ENCODE results near the gene SLC39A10.
"Not testable (repeated sequence)": the region's sequence is repeated elsewhere in the genome, so short reads cannot be mapped to it uniquely, and the experiment has no call there.

Gene SLC39A10

GRCh38 chr2:195647302-195647701 lies 9.7 kb upstream of the SLC39A10 start:
- DNase-seq, result no peak

- not testable (repeated sequence) for DNase-seq
Observed at GRCh38 chr2:195648370-195648769, 8.7 kb upstream of the SLC39A10 start.

GRCh38 chr2:195648787-195649186 lies 8.2 kb upstream of the SLC39A10 start:
- no peak for DNase-seq

GRCh38 chr2:195649629-195650190 lies 7.3 kb upstream of the SLC39A10 start:
- no peak for DNase-seq

GRCh38 chr2:195651046-195651445 lies 6.0 kb upstream of the SLC39A10 start:
- no peak for DNase-seq

GRCh38 chr2:195652911-195653310 lies 4.1 kb upstream of the SLC39A10 start:
- no peak for DNase-seq

GRCh38 chr2:195656161-195656858 lies 716 bp upstream of the SLC39A10 start:
- no peak for DNase-seq

GRCh38 chr2:195657634-195658540 lies 861 bp downstream of the SLC39A10 start:
- DNase-seq, result peak; percentile 86

GRCh38 chr2:195658541-195658890 lies 1.5 kb downstream of the SLC39A10 start:
- no peak for DNase-seq

GRCh38 chr2:195659114-195659513 lies 2.1 kb downstream of the SLC39A10 start:
- DNase-seq, result no peak

GRCh38 chr2:195659982-195660890 lies 3.2 kb downstream of the SLC39A10 start:
- DNase-seq, result peak; percentile 80

- no peak for DNase-seq
Observed at GRCh38 chr2:195662138-195662537, 5.1 kb downstream of the SLC39A10 start.

- DNase-seq, result no peak
Observed at GRCh38 chr2:195663007-195663406, 6.0 kb downstream of the SLC39A10 start.

GRCh38 chr2:195664528-195664927 lies 7.5 kb downstream of the SLC39A10 start:
- no peak for DNase-seq

GRCh38 chr2:195665153-195665552 lies 8.1 kb downstream of the SLC39A10 start:
- not testable (repeated sequence) for DNase-seq

GRCh38 chr2:195666113-195666712 lies 9.2 kb downstream of the SLC39A10 start:
- DNase-seq, result no peak

- no peak for DNase-seq
Observed at GRCh38 chr2:195667974-195668373, 10.9 kb downstream of the SLC39A10 start.

GRCh38 chr2:195670191-195670590 lies 13.2 kb downstream of the SLC39A10 start:
- no peak for DNase-seq

GRCh38 chr2:195671563-195671962 lies 14.5 kb downstream of the SLC39A10 start:
- DNase-seq, result no peak

GRCh38 chr2:195672674-195673073 lies 15.6 kb downstream of the SLC39A10 start:
- no peak for DNase-seq

GRCh38 chr2:195674491-195675221 lies 17.6 kb downstream of the SLC39A10 start:
- DNase-seq, result no peak

Measured in activated CD8-positive, alpha-beta memory T cell treated with anti-CD3 and anti-CD28 coated beads, Interleukin-2, amount 50 U/mL, for 48 hours (primary cell).